SK-N-SH treated with all-trans-retinoic acid at 6 μM for 48 hours (cell line): ENCODE data around the gene MRPL30.

Experiments
- ARNTL ChIP-seq: fragments of 450-650 bp; formaldehyde crosslinking; IDR thresholded peaks from 2 replicates; pipeline ENCODE4 v1.5.0; 2020; ENCODE audit warnings: low read depth, mild to moderate bottlenecking, moderate library complexity, borderline replicate concordance
- BACH2 ChIP-seq: fragments of 250-450 bp; sonication (Bioruptor Pico); IDR thresholded peaks from 2 replicates; pipeline ENCODE4 v1.9.0; 2021; ENCODE audit warnings: mild to moderate bottlenecking, borderline replicate concordance
- TCF4 ChIP-seq: fragments of 250-450 bp; sonication (Bioruptor Pico); IDR thresholded peaks from 2 replicates; pipeline ENCODE4 v1.8.0; 2021; ENCODE audit warnings: mild to moderate bottlenecking, moderate library complexity, borderline replicate concordance
- TSHZ2 ChIP-seq: fragments of 250-450 bp; sonication (Bioruptor Pico); IDR thresholded peaks from 2 replicates; pipeline ENCODE4 v1.5.0; 2020; ENCODE audit warnings: mild to moderate bottlenecking, moderate library complexity
- ZC3H10 ChIP-seq: fragments of 250-450 bp; sonication (Bioruptor Pico); IDR thresholded peaks from 2 replicates; pipeline ENCODE4 v1.5.1; 2021; ENCODE audit warnings: mild to moderate bottlenecking, moderate library complexity
- ZFP30 ChIP-seq: fragments of 450-650 bp; formaldehyde crosslinking; IDR thresholded peaks from 2 replicates; pipeline ENCODE4 v1.5.0; 2022; ENCODE audit warnings: mild to moderate bottlenecking, moderate library complexity
- TF ChIP-seq, protein P1 (sequence below): fragments of 250-450 bp; sonication (Bioruptor Pico); IDR thresholded peaks from 2 replicates; pipeline ENCODE4 v1.5.1; 2020; ENCODE audit warnings: low read depth, mild to moderate bottlenecking, moderate library complexity

- TF ChIP-seq, protein P1, sequence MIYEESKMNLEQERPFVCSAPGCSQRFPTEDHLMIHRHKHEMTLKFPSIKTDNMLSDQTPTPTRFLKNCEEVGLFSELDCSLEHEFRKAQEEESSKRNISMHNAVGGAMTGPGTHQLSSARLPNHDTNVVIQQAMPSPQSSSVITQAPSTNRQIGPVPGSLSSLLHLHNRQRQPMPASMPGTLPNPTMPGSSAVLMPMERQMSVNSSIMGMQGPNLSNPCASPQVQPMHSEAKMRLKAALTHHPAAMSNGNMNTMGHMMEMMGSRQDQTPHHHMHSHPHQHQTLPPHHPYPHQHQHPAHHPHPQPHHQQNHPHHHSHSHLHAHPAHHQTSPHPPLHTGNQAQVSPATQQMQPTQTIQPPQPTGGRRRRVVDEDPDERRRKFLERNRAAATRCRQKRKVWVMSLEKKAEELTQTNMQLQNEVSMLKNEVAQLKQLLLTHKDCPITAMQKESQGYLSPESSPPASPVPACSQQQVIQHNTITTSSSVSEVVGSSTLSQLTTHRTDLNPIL = no peak
- no peak for TF ChIP-seq ZFP30 (CRISPR knock-in tag)
- TF ChIP-seq ZC3H10 (CRISPR knock-in tag) = no peak
- no peak for TF ChIP-seq TSHZ2 (CRISPR knock-in tag)
- TF ChIP-seq BACH2 (CRISPR knock-in tag) = no peak
- TF ChIP-seq ARNTL (CRISPR knock-in tag) = no peak
- TF ChIP-seq TCF4 (CRISPR knock-in tag) = no peak
Measured at GRCh38 chr2:99169534-99169933, 11.4 kb upstream of the MRPL30 start.
